Smooth muscle cell (in vitro differentiated cells): Measurements from ENCODE around the gene MTR. TPM values are rescaled to one million over a fixed set of nuclear protein-coding genes. Genes with fewer than 3 reads are reported as not detected.

Experiments used
- DNase-seq: peaks from one replicate; lab custom pipeline; 2025; ENCODE audit not compliant: unreplicated experiment; lab: John Stamatoyannopoulos, UW
- H2AFZ ChIP-seq: fragments of 200-600 bp; sonication (generic); 2 replicates; pipeline ENCODE4 v1.6.0; 2016; ENCODE audit warnings: antibody characterized with exemption, low read depth, mild to moderate bottlenecking
- H3F3A ChIP-seq: fragments of 200-600 bp; sonication (generic); 2 replicates; pipeline ENCODE4 v1.6.0; 2017; ENCODE audit warnings: antibody characterized with exemption, low read depth
- H3K27ac ChIP-seq: fragments of 200-600 bp; sonication (generic); 2 replicates; pipeline ENCODE4 v1.5.1; 2016; ENCODE audit warnings: low read depth, mild to moderate bottlenecking
- H3K27me3 ChIP-seq: fragments of 200-600 bp; sonication (generic); 2 replicates; pipeline ENCODE4 v1.6.1; 2016; ENCODE audit warnings: low read depth, mild to moderate bottlenecking
- H3K36me3 ChIP-seq: fragments of 200-600 bp; sonication (generic); 2 replicates; pipeline ENCODE4 v1.5.1; 2016; ENCODE audit warnings: low read depth
- H3K4me1 ChIP-seq: fragments of 200-600 bp; sonication (generic); 2 replicates; pipeline ENCODE4 v1.5.1; 2016; ENCODE audit warnings: low read depth
- H3K4me2 ChIP-seq: fragments of 200-600 bp; sonication (generic); 2 replicates; pipeline ENCODE4 v1.6.0; 2016; ENCODE audit warnings: mild to moderate bottlenecking
- H3K4me3 ChIP-seq: fragments of 200-600 bp; sonication (generic); 2 replicates; pipeline ENCODE4 v1.5.1; 2016; ENCODE audit warnings: mild to moderate bottlenecking
- H3K79me2 ChIP-seq: fragments of 200-600 bp; sonication (generic); 2 replicates; pipeline ENCODE4 v1.6.0; 2016; ENCODE audit warnings: low read depth, mild to moderate bottlenecking
- H3K9ac ChIP-seq: fragments of 200-600 bp; sonication (generic); 2 replicates; pipeline ENCODE4 v1.6.0; 2016; ENCODE audit warnings: low read depth
- H3K9me3 ChIP-seq: fragments of 200-600 bp; sonication (generic); replicated peaks from 2 replicates; pipeline ENCODE4 v1.5.1; 2016; ENCODE audit warnings: low read depth
- H4K20me1 ChIP-seq: fragments of 200-600 bp; sonication (generic); 2 replicates; pipeline ENCODE4 v1.6.0; 2016; ENCODE audit warnings: low read depth
- WGBS: methylation state at CpG from one replicate; pipeline ENCODE4 v1.1.7; 2016; ENCODE audit warnings: low lambda C conversion rate; 5-methylcytosine and 5-hydroxymethylcytosine counted together
- polyA plus RNA-seq: library from polyadenylated mRNA; unstranded; fragments of >200 nt; fragmentation: Nextera tagmentation; extraction: Ambion mirVana; gene quantifications from 2 replicates; pipeline ENCODE4 v1.2.1, GENCODE V29; 2016
- total RNA-seq: library from RNA; depleted of rRNA; stranded (reverse); fragments of >200 nt; gene quantifications from 2 replicates; pipeline ENCODE4 v1.2.3, GENCODE V29; 2014
- TF ChIP-seq, protein P1 (sequence below): fragments of 200-600 bp; sonication (generic); IDR thresholded peaks from 2 replicates; pipeline ENCODE4 v1.5.1; 2017; ENCODE audit warnings: borderline replicate concordance, mild to moderate bottlenecking, antibody characterized with exemption; ENCODE audit not compliant: insufficient read depth, poor library complexity, severe bottlenecking

MTR gene
- total and polyA plus RNA-seq, 2 experiments from 2014 or later: 10.7 to 18.3 TPM

DNA sequence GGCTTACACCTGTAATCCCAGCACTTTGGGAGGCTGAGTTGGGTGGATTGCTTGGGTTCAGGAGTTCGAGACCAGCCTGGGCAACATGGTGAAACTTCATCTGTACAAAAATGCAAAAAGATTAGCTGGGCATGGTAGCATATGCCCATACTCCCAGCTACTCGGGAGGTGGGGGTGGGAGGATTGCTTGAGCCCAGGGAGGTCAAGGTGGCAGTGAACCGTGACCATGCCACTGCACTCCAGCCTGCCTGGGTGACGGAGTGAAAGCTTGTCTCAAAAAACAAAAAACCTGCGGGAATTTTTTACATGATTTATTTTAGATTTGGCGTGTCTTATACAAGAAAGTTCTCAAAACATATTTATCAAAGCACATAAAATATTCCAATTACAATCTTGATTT, 27.8 kb upstream of the MTR start:
- Histone ChIP-seq H3K4me3 (no peak overlapping the region), H3K9me3 (no peaks in the 10 kb centered on the region), H3K4me2 (no peak overlapping the region), H2AFZ (no peak overlapping the region), H3K27me3 (no peaks in the 10 kb centered on the region), H3F3A (no peaks in the 10 kb centered on the region), H3K79me2 (no peaks in the 10 kb centered on the region), H3K27ac (no peak overlapping the region), H4K20me1 (no peaks in the 10 kb centered on the region), H3K36me3 (no peaks in the 10 kb centered on the region), H3K9ac (no peak overlapping the region), H3K4me1 (no peaks in the 10 kb centered on the region)
- DNase-seq: no peak
- 96% methylated on average over 6 of the region's 6 CpGs for WGBS
- TF ChIP-seq, protein P1, sequence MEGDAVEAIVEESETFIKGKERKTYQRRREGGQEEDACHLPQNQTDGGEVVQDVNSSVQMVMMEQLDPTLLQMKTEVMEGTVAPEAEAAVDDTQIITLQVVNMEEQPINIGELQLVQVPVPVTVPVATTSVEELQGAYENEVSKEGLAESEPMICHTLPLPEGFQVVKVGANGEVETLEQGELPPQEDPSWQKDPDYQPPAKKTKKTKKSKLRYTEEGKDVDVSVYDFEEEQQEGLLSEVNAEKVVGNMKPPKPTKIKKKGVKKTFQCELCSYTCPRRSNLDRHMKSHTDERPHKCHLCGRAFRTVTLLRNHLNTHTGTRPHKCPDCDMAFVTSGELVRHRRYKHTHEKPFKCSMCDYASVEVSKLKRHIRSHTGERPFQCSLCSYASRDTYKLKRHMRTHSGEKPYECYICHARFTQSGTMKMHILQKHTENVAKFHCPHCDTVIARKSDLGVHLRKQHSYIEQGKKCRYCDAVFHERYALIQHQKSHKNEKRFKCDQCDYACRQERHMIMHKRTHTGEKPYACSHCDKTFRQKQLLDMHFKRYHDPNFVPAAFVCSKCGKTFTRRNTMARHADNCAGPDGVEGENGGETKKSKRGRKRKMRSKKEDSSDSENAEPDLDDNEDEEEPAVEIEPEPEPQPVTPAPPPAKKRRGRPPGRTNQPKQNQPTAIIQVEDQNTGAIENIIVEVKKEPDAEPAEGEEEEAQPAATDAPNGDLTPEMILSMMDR: no peak

DNA sequence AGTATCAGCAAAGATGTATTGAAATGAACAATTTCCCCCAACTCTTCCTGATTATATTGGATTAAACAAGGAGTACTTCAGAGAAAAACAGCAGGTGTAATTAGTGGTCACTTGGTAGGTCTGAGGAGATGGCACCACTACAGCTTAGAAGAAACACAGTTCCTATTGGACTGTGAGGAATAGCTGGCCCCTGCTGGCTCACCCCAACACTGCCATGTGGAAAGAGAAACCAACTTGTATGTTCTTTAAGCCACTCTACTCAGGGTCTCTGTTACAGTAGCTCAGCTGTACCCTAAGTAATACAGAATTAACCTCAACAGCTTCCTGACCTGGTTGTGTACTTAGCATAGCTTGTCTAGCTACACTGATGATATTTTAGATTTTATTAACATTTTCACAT, 26.5 kb upstream of the MTR start:
- H3K36me3 ChIP-seq: no peaks in the 10 kb centered on the region
- no peaks in the 10 kb centered on the region for H3K79me2 ChIP-seq
- H3K27ac ChIP-seq: no peak overlapping the region
- TF ChIP-seq, protein P1: no peak
- no peak overlapping the region for H3K9ac ChIP-seq
- no peak for DNase-seq
- H3K4me2 ChIP-seq: no peak overlapping the region
- no peaks in the 10 kb centered on the region for H3F3A ChIP-seq
- H4K20me1 ChIP-seq: no peaks in the 10 kb centered on the region
- no peaks in the 10 kb centered on the region for H3K4me1 ChIP-seq
- no peak overlapping the region for H2AFZ ChIP-seq
- no peaks in the 10 kb centered on the region for H3K27me3 ChIP-seq
- H3K4me3 ChIP-seq: no peak overlapping the region
- no peaks in the 10 kb centered on the region for H3K9me3 ChIP-seq

DNA sequence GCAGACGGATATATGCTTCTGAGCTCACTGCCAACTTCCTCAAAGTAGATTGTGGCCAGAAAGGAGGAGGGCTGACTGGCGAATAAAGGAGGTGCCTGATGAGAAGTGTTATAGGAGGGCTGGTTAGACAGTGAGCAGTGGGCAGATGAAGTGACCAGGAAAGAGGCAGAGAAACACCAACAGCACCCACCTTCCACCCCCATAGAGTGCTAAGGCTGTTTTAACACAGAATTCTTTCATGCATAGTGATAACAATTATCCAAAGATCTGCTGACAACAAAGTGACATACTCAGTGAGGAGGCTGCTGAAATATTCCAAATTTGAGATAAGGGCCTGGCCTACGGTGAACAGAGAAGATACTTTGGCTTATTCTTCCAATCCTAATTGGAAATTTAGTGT, 21.2 kb upstream of the MTR start:
- Histone ChIP-seq H3K4me1 (no peaks in the 10 kb centered on the region), H3K4me2 (no peak overlapping the region), H4K20me1 (no peaks in the 10 kb centered on the region), H3K9ac (no peak overlapping the region), H3K27ac (no peak overlapping the region), H3K27me3 (no peaks in the 10 kb centered on the region), H3K9me3 (no peaks in the 10 kb centered on the region), H3F3A (no peaks in the 10 kb centered on the region), H3K36me3 (no peaks in the 10 kb centered on the region), H3K79me2 (no peaks in the 10 kb centered on the region), H2AFZ (no peak overlapping the region), H3K4me3 (no peak overlapping the region)
- no peak for DNase-seq
- 80% methylated on average over 3 of the region's 3 CpGs for WGBS
- TF ChIP-seq, protein P1: no peak

DNA sequence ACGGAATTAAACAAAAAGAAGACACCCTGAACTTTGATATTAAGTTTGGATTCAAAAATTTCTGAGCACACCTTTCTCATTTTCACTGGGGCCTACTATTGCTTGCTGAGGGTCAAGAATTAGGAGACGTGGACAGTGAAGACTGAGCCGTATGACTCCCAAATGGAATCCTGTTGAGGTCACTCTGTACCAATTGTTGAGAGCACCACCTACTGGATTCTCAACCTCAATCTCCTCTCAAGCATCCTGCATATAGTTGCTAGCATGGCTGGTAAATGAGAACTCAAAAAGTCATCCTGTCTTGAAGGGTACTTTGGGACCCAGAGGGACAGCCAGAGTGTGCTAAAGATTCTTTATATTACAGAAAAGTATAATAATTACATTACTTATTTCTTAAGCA, 20.2 kb upstream of the MTR start:
- Histone ChIP-seq H3K9me3 (no peaks in the 10 kb centered on the region), H3K4me3 (no peak overlapping the region), H4K20me1 (no peaks in the 10 kb centered on the region), H3K27me3 (no peaks in the 10 kb centered on the region), H3F3A (no peaks in the 10 kb centered on the region), H3K4me2 (no peak overlapping the region), H3K79me2 (no peaks in the 10 kb centered on the region), H3K4me1 (no peaks in the 10 kb centered on the region), H3K36me3 (no peaks in the 10 kb centered on the region), H3K9ac (no peak overlapping the region), H3K27ac (no peak overlapping the region), H2AFZ (no peak overlapping the region)
- DNase-seq: no peak
- TF ChIP-seq, protein P1: peak; percentile 8
- WGBS: 46% methylated on average over 3 of the region's 3 CpGs
